IMR-90 (cell line): ENCODE data around the gene ZSCAN9. TPM values are rescaled to one million over a fixed set of nuclear protein-coding genes. Genes with fewer than 3 reads are reported as not detected.
A peak's percentile ranks its signal among the peaks of the same experiment; 100 is the strongest.

Experiments used
- ATAC-seq: fragments of 200-7000 bp; cut with Tn5 transposase; 2 replicates; pipeline ENCODE4 v1.9.1; 2020; ENCODE audit warnings: low read depth, mild to moderate bottlenecking, moderate library complexity
- BruUV-seq: library from RNA; stranded (reverse); fragments of 400-500 nt; replicated peaks from 2 replicates; lab custom pipeline; 2021; lab: Mats Ljungman, UMichigan
- CTCF ChIA-PET: fragments of 300-600 bp; formaldehyde crosslinking; extraction: SDS; loops from one replicate; lab custom pipeline; 2021; ENCODE audit warnings: antibody characterized with exemption; lab: Yijun Ruan, JAX
- POLR2A ChIA-PET: fragments of 300-600 bp; sonication (Branson Sonifier 250); formaldehyde crosslinking; loops from one replicate; lab custom pipeline; 2022; ENCODE audit warnings: antibody characterized with exemption; ENCODE audit not compliant: unreplicated experiment; lab: Charles Lee
- DNase-seq: peaks from one replicate; pipeline ENCODE4 v3.0.0; 2013
- H2AFZ ChIP-seq: replicated peaks from 2 replicates; pipeline ENCODE3; 2013; ENCODE audit warnings: low read length, mild to moderate bottlenecking; ENCODE audit not compliant: poor library complexity
- H2AK5ac ChIP-seq: 2 replicates; pipeline ENCODE4 v1.6.1; 2013; ENCODE audit warnings: low read depth, low read length, inconsistent platforms
- H2AK9ac ChIP-seq: replicated peaks from 2 replicates; pipeline ENCODE3; 2013; ENCODE audit warnings: mild to moderate bottlenecking, low read depth, low read length, moderate library complexity; ENCODE audit not compliant: poor library complexity
- H2BK120ac ChIP-seq: 2 replicates; pipeline ENCODE4 v1.6.1; 2013; ENCODE audit warnings: low read depth, low read length, inconsistent platforms
- H2BK15ac ChIP-seq: 3 replicates; pipeline ENCODE4 v1.6.1; 2013; ENCODE audit warnings: low read depth, low read length, inconsistent platforms
- H2BK20ac ChIP-seq: 2 replicates; pipeline ENCODE4 v1.6.1; 2013; ENCODE audit warnings: low read depth, mild to moderate bottlenecking, inconsistent platforms, low read length, moderate library complexity
- H2BK5ac ChIP-seq: 2 replicates; pipeline ENCODE4 v1.6.1; 2013; ENCODE audit warnings: mild to moderate bottlenecking, low read depth, low read length, inconsistent platforms; ENCODE audit not compliant: poor library complexity, severe bottlenecking
- H3K14ac ChIP-seq: replicated peaks from 2 replicates; pipeline ENCODE4 v1.6.1; 2013; ENCODE audit warnings: low read depth, low read length, inconsistent platforms
- H3K18ac ChIP-seq: 2 replicates; pipeline ENCODE4 v1.6.1; 2013; ENCODE audit warnings: low read depth, low read length, control low read depth
- H3K23ac ChIP-seq: 2 replicates; pipeline ENCODE4 v1.6.1; 2013; ENCODE audit warnings: low read depth, low read length, inconsistent platforms
- H3K27ac ChIP-seq: 2 replicates; pipeline ENCODE4 v1.5.1; 2013; ENCODE audit warnings: mild to moderate bottlenecking, control low read depth, low read length; ENCODE audit not compliant: insufficient read depth
- H3K27me3 ChIP-seq: 2 replicates; pipeline ENCODE4 v1.6.1; 2013; ENCODE audit warnings: low read length; ENCODE audit not compliant: control insufficient read depth, insufficient read depth
- H3K36me3 ChIP-seq: 2 replicates; pipeline ENCODE4 v1.6.1; 2013; ENCODE audit warnings: low read length, mixed read lengths; ENCODE audit not compliant: control insufficient read depth, insufficient read depth
- H3K4ac ChIP-seq: 2 replicates; pipeline ENCODE4 v1.6.1; 2013; ENCODE audit warnings: low read depth, low read length, inconsistent platforms
- H3K4me1 ChIP-seq: 2 replicates; pipeline ENCODE4 v1.6.1; 2013; ENCODE audit warnings: low read length, mixed read lengths; ENCODE audit not compliant: control insufficient read depth, insufficient read depth
- H3K4me2 ChIP-seq: 2 replicates; pipeline ENCODE4 v1.6.1; 2013; ENCODE audit warnings: low read depth, mild to moderate bottlenecking, control low read depth, low read length, moderate library complexity
- H3K4me3 ChIP-seq: 2 replicates; pipeline ENCODE4 v1.5.1; 2013; ENCODE audit warnings: low read depth, mild to moderate bottlenecking, control low read depth, low read length, moderate library complexity; ENCODE audit not compliant: insufficient read depth
- H3K56ac ChIP-seq: 2 replicates; pipeline ENCODE4 v1.6.1; 2013; ENCODE audit warnings: low read length, inconsistent platforms; ENCODE audit not compliant: insufficient read depth; ENCODE audit errors: extremely low read depth
- H3K79me1 ChIP-seq, 2 experiments: 2 replicates each; pipeline ENCODE4 v1.6.1; 2013; ENCODE audit warnings: low read length in 2 of 2, inconsistent platforms in 1 of 2, low read depth in 1 of 2
- H3K9ac ChIP-seq: 2 replicates; pipeline ENCODE4 v1.6.1; 2013; ENCODE audit warnings: low read depth, low read length, control low read depth
- H3K9me1 ChIP-seq: 2 replicates; pipeline ENCODE4 v1.6.1; 2013; ENCODE audit warnings: low read length, inconsistent platforms; ENCODE audit not compliant: insufficient read depth
- H3K9me3 ChIP-seq: 2 replicates; pipeline ENCODE4 v1.6.1; 2013; ENCODE audit warnings: low read length; ENCODE audit not compliant: control insufficient read depth, insufficient read depth
- H4K20me1 ChIP-seq: 2 replicates; pipeline ENCODE4 v1.6.1; 2013; ENCODE audit warnings: low read length, inconsistent platforms; ENCODE audit not compliant: insufficient read depth
- H4K5ac ChIP-seq: 2 replicates; pipeline ENCODE4 v1.6.1; 2013; ENCODE audit warnings: mild to moderate bottlenecking, low read depth, low read length, control low read depth
- H4K8ac ChIP-seq, 2 experiments: 2 replicates each; pipeline ENCODE4 v1.6.1; 2013; ENCODE audit warnings: low read depth in 2 of 2, low read length in 2 of 2, control low read depth in 1 of 2, inconsistent platforms in 1 of 2
- H4K91ac ChIP-seq: 2 replicates; pipeline ENCODE4 v1.6.1; 2013; ENCODE audit warnings: low read depth, low read length, inconsistent platforms; ENCODE audit not compliant: insufficient read depth
- BHLHE40 ChIP-seq: fragments of 150-350 bp; IDR thresholded peaks from 2 replicates; pipeline ENCODE4 v1.6.1; 2016; ENCODE audit warnings: mild to moderate bottlenecking, low read depth, low read length
- CEBPB ChIP-seq: IDR thresholded peaks from 2 replicates; pipeline ENCODE4 v1.6.1; 2012; ENCODE audit warnings: low read depth, low read length, improper control_type of control experiment
- SMC3 ChIP-seq: fragments of 150-350 bp; IDR thresholded peaks from 2 replicates; pipeline ENCODE4 v1.6.1; 2016; ENCODE audit warnings: low read depth, mild to moderate bottlenecking, antibody characterized with exemption, low read length, moderate library complexity
- WGBS, 2 experiments: methylation state at CpG; one replicate each; pipeline versions ENCODE4 v1.1.5 to v1.1.7; 2013; ENCODE audit warnings: missing lambda C conversion rate in 2 of 2; ENCODE audit not compliant: insufficient read length in 1 of 2; ENCODE audit errors: extremely low coverage in 2 of 2; 5-methylcytosine and 5-hydroxymethylcytosine counted together
- dilution Hi-C: fragments of 300-500 bp; cut with HindIII; formaldehyde crosslinking; loops from one replicate; pipeline ENCODE4 v1.14.3; 2018; ENCODE audit warnings: low sequenced_read_pairs; ENCODE audit not compliant: unreplicated experiment
- in situ Hi-C: fragments of 300-500 bp; cut with MboI; formaldehyde crosslinking; loops from 3 replicates; pipeline ENCODE4 v1.14.3; 2019; ENCODE audit warnings: low sequenced_read_pairs, inconsistent platforms, mixed read lengths
- intact Hi-C: fragments of 100-400 bp; cut with micrococcal nuclease; formaldehyde crosslinking; loops from 2 replicates; pipeline ENCODE4 v1.10.0; 2022
- polyA plus RNA-seq, 3 experiments: library from polyadenylated mRNA; depleted of rRNA; stranded (reverse); fragments of >200 nt; gene quantifications; 2 replicates each; pipeline ENCODE4 v1.2.3, GENCODE V29; 2012; ENCODE audit warnings: low replicate concordance in 1 of 3
- total RNA-seq: library from RNA; depleted of rRNA; stranded (reverse); fragments of >200 nt; gene quantifications from 2 replicates; pipeline ENCODE4 v1.2.3, GENCODE V29; 2012

The ZSCAN9 gene
- total and polyA plus RNA-seq, 2 of the 4 experiments (the other 2 are of a cell fraction), result 13.7 to 17.7 TPM

- dilution Hi-C loops, result no loop called here
- Histone ChIP-seq H3K56ac (no peak overlapping the region), H2AFZ (peak overlapping the region; percentile 12), H3K4me2 (no peak overlapping the region), H3K9ac (no peak overlapping the region), H4K5ac (no peak overlapping the region), H3K18ac (no peak overlapping the region), H3K27ac (no peak overlapping the region), H3K4me1 (peaks cover 4% of the 10 kb centered on the region), H3K27me3 (peaks cover 6% of the 10 kb centered on the region), H4K91ac (no peak overlapping the region), H2AK9ac (no peak overlapping the region), H3K4ac (no peak overlapping the region), H3K23ac (no peak overlapping the region), H2BK20ac (no peak overlapping the region), H3K79me1 (peaks cover 10 to 12% of the 10 kb centered on the region in 2 experiments; a peak in 3 of 4 replicates), H4K20me1 (no peaks in the 10 kb centered on the region), H3K9me3 (no peaks in the 10 kb centered on the region), H3K36me3 (no peaks in the 10 kb centered on the region), H2BK5ac (no peak overlapping the region), H3K9me1 (peaks cover 3% of the 10 kb centered on the region; the same call in 1 of the 2 replicates), H2BK15ac (no peak overlapping the region), H3K4me3 (no peak overlapping the region; the same call in 1 of the 2 replicates), H2AK5ac (no peak overlapping the region), H2BK120ac (no peak overlapping the region), H3K14ac (no peak overlapping the region), H4K8ac (peak overlapping the region in 1 of 2 experiments; percentile 4; a peak in 1 of 4 replicates)
- no TSS peak for BruUV-seq
- in situ Hi-C loops, result loop anchor here (10.0 kb wide), 1 partner anchor 71 kb away; the partner anchor contains the start of gene ZKSCAN8
- DNase-seq, result peak; percentile 7
- TF ChIP-seq SMC3 (no peak), CEBPB (peak; percentile 52), BHLHE40 (no peak)
- POLR2A ChIA-PET, result no interaction called here
- intact Hi-C loops, result no loop called here
- WGBS, 2 experiments, result 30% methylated on average over 3 of the region's 8 CpGs; no CpG with 5 or more reads in 1 of the 2 experiments
- no peak for ATAC-seq
- CTCF ChIA-PET, result no interaction called here
Measured at GRCh38 chr6:28215425-28215824, 9.7 kb upstream of the ZSCAN9 start.
